ENCODE results near the gene ADAMTS20. TPM values are rescaled to one million over a fixed set of nuclear protein-coding genes. Genes with fewer than 3 reads are reported as not detected.

ADAMTS20 gene
- total RNA-seq, 1 experiment from 2014 or later = not detected

GRCh38 chr12:43480591-43480990 lies 71.4 kb downstream of the ADAMTS20 start:
- no peak for DNase-seq (ENCODE audit: low spot score)

DNA sequence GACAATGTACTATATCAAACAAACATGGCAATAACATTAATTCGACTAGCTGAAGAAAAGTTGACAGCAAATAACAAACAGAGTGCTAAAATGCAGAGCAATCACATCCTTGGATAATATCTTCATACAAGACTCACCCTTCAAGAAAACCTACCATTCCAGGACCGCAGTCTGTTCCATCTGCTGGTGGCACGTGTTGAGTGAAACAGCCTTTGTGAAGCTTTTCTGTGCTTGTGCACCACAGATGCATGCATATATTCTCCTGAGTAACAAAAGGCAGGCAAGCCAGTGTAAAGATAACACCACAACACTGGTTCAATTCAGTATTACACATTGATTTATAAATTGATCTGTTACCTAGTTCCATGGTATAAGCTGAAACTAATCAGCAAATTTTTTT lies 89.3 kb downstream of the ADAMTS20 start:
- DNase-seq (ENCODE audit: low spot score) = no peak

DNA sequence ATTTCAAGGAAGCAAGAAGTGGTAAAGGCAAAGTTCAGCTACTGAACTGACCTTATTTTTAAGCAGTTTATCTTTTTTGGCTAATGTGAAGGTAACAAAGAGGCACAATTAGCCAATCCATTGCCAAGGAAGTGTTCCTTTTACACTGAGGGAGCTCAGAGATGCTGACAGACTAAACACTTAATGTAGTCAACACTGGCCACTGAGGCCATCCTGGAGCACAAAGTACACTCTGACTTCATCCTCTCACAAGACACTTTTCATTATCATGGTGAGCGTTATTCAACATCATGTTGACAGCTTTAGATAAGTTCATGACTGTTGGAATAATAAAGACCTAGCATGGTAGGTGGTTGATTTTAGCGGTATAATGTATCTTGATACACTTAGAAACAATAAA lies 89.9 kb downstream of the ADAMTS20 start:
- DNase-seq (ENCODE audit: low spot score) = no peak

DNA sequence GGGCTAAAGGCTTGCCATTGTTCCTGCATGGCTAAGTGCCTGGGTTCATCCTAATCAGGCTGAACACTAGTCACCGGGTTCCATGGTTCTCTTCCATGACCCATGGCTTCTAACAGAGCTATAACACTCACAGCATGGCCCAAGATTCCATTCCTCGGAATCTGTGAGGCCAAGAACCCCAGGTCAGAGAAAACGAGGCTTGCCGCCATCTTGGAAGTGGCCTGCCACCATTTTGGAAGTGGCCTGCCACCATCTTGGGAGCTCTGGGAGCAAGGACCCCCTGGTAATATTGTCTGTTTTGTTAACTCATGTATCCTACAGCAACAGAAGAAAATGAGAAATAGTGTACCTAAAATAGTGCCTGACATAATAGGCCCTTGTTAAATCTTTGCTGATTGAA lies 92.7 kb downstream of the ADAMTS20 start:
- DNase-seq (ENCODE audit: low spot score) = no peak

DNA sequence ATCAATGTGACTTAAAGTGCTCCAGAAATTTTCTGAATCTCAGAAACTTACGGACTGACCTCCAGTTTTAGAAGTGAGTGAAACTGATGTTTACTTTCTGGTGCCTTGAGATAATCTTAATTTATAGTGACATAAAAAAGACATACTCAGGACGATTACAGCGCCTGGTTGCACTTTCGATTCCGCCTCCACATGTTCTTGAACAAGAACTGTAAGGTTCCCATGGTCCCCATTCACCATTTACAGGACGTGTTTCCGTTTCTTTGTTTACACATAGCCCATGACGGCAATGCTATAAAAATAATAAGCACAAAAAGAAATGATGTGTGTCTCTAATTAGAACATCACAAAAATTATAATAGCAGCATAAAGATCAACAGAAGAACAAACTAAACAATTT lies 98.2 kb downstream of the ADAMTS20 start:
- no peak for DNase-seq (ENCODE audit: low spot score)

DNA sequence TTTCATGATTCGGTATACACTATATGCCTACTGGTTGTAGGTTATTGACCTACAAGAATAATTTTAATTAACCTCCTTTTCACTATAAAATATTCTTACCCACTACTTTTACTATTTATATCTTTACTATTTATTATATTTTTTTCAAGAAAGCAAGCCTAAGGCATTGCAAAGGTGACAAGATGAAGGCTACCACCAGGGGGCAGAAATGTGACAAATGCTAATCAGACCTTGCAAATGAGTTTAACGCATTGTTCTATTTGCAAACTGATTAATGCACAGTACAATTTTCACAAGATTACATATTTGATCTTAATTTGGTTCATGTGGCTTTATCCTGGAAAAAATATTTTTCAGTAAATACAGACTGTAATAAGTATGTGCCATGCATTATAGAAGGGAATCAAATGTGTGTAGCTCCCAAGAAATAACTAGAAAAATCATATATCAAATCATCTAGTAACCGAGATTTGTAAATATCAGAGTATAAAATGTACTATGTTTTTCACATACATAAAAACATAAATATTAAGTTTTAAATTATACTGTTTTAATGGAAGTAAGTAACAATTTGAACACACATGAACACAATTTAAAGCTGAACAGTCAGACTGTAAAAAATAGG lies 107.0 kb downstream of the ADAMTS20 start:
- DNase-seq (ENCODE audit: low spot score) = peak; percentile 85

DNA sequence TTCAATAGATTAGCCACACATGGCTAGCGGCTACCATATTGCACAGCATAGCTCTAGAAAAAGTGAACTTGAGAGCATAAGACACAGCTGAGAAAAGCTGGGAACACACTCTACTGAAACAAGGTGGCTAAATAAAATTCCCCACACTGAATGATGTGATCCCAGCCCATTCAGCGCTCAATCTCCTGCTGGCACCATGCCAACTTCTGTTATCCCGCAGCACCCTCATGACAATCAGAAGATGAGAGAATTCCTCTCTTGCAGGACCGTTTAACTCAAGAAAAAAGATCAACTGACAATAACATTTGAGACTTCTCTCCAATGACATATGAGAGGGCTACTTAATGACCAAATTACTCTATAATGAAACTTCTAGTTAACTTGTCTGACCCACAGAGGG lies 115.4 kb downstream of the ADAMTS20 start:
- DNase-seq (ENCODE audit: low spot score) = no peak

- no peak for DNase-seq (ENCODE audit: low spot score)
Observed at GRCh38 chr12:43434614-43435013, 117.4 kb downstream of the ADAMTS20 start.

- DNase-seq (ENCODE audit: low spot score) = no peak
Observed at GRCh38 chr12:43428088-43428600, 123.9 kb downstream of the ADAMTS20 start.

- no peak for DNase-seq (ENCODE audit: low spot score)
Observed at GRCh38 chr12:43425361-43425760, 126.6 kb downstream of the ADAMTS20 start.

GRCh38 chr12:43416981-43417380 lies 135.0 kb downstream of the ADAMTS20 start:
- no peak for DNase-seq (ENCODE audit: low spot score)

GRCh38 chr12:43407816-43408645 lies 144.0 kb downstream of the ADAMTS20 start:
- no peak for DNase-seq (ENCODE audit: low spot score)

- no peak for DNase-seq (ENCODE audit: low spot score)
Observed at GRCh38 chr12:43406801-43407200, 145.2 kb downstream of the ADAMTS20 start.

GRCh38 chr12:43402436-43402835 lies 149.6 kb downstream of the ADAMTS20 start:
- no peak for DNase-seq (ENCODE audit: low spot score)

GRCh38 chr12:43401096-43401495 lies 150.9 kb downstream of the ADAMTS20 start:
- no peak for DNase-seq (ENCODE audit: low spot score)

DNA sequence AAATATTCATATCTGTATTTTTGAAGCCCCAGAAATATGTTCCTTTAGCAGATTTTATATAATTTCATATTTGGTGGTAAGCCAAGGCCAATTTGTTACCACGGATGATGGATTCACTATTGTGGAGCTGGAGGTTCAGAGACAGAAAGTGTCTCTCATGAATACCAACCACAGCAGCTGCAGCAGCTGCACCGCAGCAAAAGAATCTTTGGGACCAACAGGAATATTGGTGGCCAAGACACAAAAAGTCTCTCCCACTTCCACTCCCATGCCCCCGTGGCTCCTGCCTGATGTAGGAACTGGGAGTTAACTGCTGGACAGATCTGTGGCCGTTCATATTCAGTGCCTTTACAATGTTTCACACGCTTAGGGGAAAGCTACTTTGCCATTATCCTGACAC lies 155.3 kb downstream of the ADAMTS20 start:
- no peak for DNase-seq (ENCODE audit: low spot score)

GRCh38 chr12:43392116-43392515 lies 159.9 kb downstream of the ADAMTS20 start:
- DNase-seq (ENCODE audit: low spot score) = no peak

DNA sequence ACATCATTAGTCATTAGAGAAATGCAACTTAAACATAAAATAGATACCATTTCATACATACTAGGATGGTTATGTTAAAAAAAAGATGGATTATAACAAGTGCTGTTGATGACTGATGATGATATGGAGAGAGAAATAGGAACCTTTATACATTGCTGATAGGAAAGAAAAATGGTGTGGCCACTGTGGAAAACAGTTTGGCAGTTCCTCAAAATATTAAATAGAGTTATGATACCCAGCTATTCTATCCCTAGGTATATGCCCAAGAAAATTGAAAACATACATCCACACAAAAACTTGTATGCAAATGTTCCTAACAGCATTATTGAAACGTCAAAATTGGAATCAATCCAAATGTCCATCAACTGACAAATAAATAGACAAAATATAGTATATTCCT lies 170.1 kb downstream of the ADAMTS20 start:
- no peak for DNase-seq (ENCODE audit: low spot score)

GRCh38 chr12:43378448-43378847 lies 173.6 kb downstream of the ADAMTS20 start:
- no peak for DNase-seq (ENCODE audit: low spot score)

DNA sequence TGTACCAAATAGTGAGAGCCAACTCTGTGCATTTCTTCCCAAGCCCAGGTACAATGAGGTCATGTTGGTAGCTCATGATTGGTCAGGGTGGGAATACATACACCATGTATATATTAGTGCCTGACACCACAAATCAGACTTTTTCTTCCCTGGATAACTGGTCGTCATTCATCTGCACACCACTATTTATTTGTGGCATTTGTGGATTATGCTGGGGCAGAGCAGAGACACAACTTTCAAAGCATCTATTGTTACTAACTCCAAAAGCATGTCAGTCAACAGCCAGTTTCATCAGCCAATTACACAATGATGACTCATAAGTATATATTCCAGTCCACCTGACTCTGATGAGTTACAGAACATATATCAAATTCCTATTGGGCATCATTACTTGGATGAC lies 181.7 kb downstream of the ADAMTS20 start:
- peak; percentile 36 for DNase-seq (ENCODE audit: low spot score)

DNA sequence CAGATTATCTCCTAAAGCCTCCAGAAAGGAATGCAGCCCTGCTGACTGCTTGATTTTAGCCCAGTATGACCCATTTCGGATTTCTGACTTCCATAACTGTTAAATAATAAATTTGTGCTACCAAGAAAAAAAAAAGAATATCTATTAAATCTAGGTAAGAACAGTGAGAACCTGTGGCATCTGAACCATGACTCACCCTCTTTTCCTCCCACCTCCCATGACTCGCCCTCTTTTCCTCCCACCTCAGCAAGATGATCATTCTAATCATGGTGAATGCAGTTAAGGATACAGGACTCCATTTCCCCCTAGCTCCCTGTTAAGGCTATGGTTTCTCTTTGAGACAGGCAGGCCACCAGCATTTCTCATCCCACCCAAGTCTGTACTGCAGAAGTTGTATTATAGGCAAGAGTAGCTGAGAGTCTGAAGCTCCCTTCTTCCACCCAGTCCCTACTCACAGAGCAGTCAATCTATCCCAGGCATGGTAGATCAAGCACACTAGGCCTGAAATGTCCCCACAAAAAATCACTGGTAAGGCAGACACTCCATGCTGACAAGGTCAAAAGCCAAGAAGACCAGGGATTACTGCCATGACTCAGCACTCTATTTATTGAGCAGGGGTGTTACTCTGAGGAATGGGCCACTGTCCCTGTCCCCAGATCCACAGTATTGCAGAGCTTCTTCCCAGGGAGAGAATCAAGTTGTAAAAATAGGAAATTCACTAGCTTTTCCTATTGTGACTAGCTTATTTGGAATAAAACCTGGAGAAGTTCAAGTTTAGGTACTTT lies 188.9 kb downstream of the ADAMTS20 start:
- DNase-seq (ENCODE audit: low spot score) = no peak

- no peak for DNase-seq (ENCODE audit: low spot score)
Observed at GRCh38 chr12:43361031-43361710, 190.8 kb downstream of the ADAMTS20 start.
